MM.1S (cell line): ENCODE results near the gene KRT84.

Source experiments
- CTCF ChIP-seq: fragments of 300-600 bp; sonication (generic); IDR thresholded peaks from 2 replicates; pipeline ENCODE4 v1.5.1; 2016; ENCODE audit warnings: antibody characterized with exemption, low read length, mixed read lengths
- EZH2 ChIP-seq: fragments of 300-600 bp; sonication (generic); optimal IDR thresholded peaks from 2 replicates; pipeline ENCODE3; 2017; ENCODE audit warnings: low read depth, mild to moderate bottlenecking, antibody characterized with exemption, low read length, mixed read lengths

- TF ChIP-seq CTCF (no peak), EZH2 (no peak)
These were observed 2.6 kb downstream of the KRT84 start for GRCh38 chr12:52382854-52383253.
